ENCODE results near the gene PGAP2. TPM values are rescaled to one million over a fixed set of nuclear protein-coding genes. Genes with fewer than 3 reads are reported as not detected.

The PGAP2 gene
- total and polyA plus RNA-seq, 4 donors: 10.0 to 14.8 (median 12.0) TPM

DNA sequence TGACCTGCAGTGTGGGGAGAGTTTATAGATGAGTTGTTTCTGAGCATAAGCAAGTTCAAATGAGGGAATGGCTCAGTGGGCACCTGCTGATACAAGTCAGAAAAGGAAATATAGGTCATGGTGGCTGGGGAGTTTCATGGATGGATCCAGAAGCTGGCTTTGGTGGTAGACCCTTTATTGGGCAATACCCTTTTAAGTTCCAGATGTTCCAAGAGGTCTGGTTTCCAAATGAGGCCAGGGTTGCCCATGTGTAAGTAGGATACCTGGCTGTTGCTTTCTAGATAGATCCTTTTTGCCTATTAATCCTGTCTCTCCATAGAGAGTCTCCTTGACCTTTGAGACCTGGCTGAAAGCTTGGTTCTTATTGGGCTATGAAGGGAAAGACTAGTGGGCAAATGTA is 49.3 kb downstream of the PGAP2 start:
- no peak for TF ChIP-seq GABPA (IDR thresholded peaks at IDR 0.05 in 1 of 2, conservative IDR thresholded peaks at IDR 0.05 in 1 of 2)
- peak; percentile 11 to 14 for TF ChIP-seq HNF4A (conservative IDR thresholded peaks at IDR 0.05)
- TF ChIP-seq, protein P1, sequence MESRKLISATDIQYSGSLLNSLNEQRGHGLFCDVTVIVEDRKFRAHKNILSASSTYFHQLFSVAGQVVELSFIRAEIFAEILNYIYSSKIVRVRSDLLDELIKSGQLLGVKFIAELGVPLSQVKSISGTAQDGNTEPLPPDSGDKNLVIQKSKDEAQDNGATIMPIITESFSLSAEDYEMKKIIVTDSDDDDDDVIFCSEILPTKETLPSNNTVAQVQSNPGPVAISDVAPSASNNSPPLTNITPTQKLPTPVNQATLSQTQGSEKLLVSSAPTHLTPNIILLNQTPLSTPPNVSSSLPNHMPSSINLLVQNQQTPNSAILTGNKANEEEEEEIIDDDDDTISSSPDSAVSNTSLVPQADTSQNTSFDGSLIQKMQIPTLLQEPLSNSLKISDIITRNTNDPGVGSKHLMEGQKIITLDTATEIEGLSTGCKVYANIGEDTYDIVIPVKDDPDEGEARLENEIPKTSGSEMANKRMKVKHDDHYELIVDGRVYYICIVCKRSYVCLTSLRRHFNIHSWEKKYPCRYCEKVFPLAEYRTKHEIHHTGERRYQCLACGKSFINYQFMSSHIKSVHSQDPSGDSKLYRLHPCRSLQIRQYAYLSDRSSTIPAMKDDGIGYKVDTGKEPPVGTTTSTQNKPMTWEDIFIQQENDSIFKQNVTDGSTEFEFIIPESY (IDR thresholded peaks at IDR 0.05): no peak
- TF ChIP-seq, protein P2, sequence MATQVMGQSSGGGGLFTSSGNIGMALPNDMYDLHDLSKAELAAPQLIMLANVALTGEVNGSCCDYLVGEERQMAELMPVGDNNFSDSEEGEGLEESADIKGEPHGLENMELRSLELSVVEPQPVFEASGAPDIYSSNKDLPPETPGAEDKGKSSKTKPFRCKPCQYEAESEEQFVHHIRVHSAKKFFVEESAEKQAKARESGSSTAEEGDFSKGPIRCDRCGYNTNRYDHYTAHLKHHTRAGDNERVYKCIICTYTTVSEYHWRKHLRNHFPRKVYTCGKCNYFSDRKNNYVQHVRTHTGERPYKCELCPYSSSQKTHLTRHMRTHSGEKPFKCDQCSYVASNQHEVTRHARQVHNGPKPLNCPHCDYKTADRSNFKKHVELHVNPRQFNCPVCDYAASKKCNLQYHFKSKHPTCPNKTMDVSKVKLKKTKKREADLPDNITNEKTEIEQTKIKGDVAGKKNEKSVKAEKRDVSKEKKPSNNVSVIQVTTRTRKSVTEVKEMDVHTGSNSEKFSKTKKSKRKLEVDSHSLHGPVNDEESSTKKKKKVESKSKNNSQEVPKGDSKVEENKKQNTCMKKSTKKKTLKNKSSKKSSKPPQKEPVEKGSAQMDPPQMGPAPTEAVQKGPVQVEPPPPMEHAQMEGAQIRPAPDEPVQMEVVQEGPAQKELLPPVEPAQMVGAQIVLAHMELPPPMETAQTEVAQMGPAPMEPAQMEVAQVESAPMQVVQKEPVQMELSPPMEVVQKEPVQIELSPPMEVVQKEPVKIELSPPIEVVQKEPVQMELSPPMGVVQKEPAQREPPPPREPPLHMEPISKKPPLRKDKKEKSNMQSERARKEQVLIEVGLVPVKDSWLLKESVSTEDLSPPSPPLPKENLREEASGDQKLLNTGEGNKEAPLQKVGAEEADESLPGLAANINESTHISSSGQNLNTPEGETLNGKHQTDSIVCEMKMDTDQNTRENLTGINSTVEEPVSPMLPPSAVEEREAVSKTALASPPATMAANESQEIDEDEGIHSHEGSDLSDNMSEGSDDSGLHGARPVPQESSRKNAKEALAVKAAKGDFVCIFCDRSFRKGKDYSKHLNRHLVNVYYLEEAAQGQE (IDR thresholded peaks at IDR 0.05): no peak
- TF ChIP-seq, protein P3, sequence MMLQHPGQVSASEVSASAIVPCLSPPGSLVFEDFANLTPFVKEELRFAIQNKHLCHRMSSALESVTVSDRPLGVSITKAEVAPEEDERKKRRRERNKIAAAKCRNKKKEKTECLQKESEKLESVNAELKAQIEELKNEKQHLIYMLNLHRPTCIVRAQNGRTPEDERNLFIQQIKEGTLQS (IDR thresholded peaks at IDR 0.05): no peak
- no peak for TF ChIP-seq YY1 (IDR thresholded peaks at IDR 0.05)
- TF ChIP-seq EGR1 (IDR thresholded peaks at IDR 0.05; ENCODE audit: low read depth in 2 of 2): no peak
- TF ChIP-seq, protein P4, sequence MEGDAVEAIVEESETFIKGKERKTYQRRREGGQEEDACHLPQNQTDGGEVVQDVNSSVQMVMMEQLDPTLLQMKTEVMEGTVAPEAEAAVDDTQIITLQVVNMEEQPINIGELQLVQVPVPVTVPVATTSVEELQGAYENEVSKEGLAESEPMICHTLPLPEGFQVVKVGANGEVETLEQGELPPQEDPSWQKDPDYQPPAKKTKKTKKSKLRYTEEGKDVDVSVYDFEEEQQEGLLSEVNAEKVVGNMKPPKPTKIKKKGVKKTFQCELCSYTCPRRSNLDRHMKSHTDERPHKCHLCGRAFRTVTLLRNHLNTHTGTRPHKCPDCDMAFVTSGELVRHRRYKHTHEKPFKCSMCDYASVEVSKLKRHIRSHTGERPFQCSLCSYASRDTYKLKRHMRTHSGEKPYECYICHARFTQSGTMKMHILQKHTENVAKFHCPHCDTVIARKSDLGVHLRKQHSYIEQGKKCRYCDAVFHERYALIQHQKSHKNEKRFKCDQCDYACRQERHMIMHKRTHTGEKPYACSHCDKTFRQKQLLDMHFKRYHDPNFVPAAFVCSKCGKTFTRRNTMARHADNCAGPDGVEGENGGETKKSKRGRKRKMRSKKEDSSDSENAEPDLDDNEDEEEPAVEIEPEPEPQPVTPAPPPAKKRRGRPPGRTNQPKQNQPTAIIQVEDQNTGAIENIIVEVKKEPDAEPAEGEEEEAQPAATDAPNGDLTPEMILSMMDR (IDR thresholded peaks at IDR 0.05; ENCODE audit: low read depth, low read length, missing input control): no peak
- no peak for TF ChIP-seq FOXA2 (IDR thresholded peaks at IDR 0.05)
- TF ChIP-seq RXRA (IDR thresholded peaks at IDR 0.05): peak in 1 of 2 donors; percentile 5
- peaks cover 22 to 54% (median 36%) of the 10 kb centered on the region in 4 donors for H3K4me1 ChIP-seq (ENCODE audit: control insufficient read depth in 4 of 4, insufficient read depth in 4 of 4, low read length in 3 of 4)
- peak overlapping the region in 1 of 2 donors; percentile 25 for H3K9ac ChIP-seq (ENCODE audit: low read depth in 1 of 2, low read length in 2 of 2)
- peak overlapping the region in 2 of 3 donors; percentile 37 to 95 for H3K4me3 ChIP-seq (ENCODE audit: low read depth in 1 of 3, low read length in 3 of 3)
- no peaks in the 10 kb centered on the region for H3K27me3 ChIP-seq (ENCODE audit: control insufficient read depth in 4 of 4, insufficient read depth in 4 of 4, low read length in 3 of 4)
- DNase-seq (ENCODE audit: low spot score): no peak
- H3K9me3 ChIP-seq (ENCODE audit: control insufficient read depth in 4 of 4, low read length in 3 of 4): no peaks in the 10 kb centered on the region
- no peak overlapping the region for H3K27ac ChIP-seq (ENCODE audit: low read depth in 1 of 2, low read length in 2 of 2)
- no peaks in the 10 kb centered on the region for H3K36me3 ChIP-seq (ENCODE audit: control insufficient read depth in 4 of 4, insufficient read depth in 3 of 4, low read depth in 1 of 4, low read length in 3 of 4)

DNA sequence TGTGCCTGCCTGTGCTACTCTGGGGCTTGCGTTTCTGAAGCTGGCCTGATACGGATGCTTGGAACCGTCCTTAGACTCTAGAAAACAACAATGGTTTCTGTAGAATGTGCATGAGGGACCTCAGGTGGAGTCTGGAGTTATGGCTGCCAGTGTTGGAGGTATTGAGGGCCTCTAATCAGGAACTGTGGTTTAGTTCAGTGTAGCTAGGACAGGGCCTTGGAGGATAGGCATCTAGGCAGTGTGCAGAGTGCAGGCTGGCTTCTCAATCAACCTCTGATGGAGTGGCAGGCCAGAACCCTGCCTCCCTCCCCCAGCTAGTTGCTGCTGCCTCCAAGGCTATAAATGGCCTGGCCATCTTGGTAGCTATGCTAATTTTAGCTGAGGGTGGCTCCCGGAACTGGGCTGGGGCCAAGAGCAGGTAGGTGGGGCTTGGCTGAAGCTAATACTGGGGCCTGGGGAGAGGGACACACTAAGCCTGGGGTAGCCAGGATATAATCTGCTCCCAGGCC is 51.1 kb downstream of the PGAP2 start:
- no peaks in the 10 kb centered on the region for H3K9me3 ChIP-seq (ENCODE audit: control insufficient read depth in 4 of 4, low read length in 3 of 4)
- 63% methylated on average over 4 of the region's 4 CpGs for WGBS
- peak overlapping the region in 1 of 2 donors; percentile 17 for H3K9ac ChIP-seq (ENCODE audit: low read depth in 1 of 2, low read length in 2 of 2)
- no peaks in the 10 kb centered on the region for H3K36me3 ChIP-seq (ENCODE audit: control insufficient read depth in 4 of 4, insufficient read depth in 3 of 4, low read depth in 1 of 4, low read length in 3 of 4)
- peaks cover 24 to 52% (median 32%) of the 10 kb centered on the region in 4 donors for H3K4me1 ChIP-seq (ENCODE audit: control insufficient read depth in 4 of 4, insufficient read depth in 4 of 4, low read length in 3 of 4)
- no peak for DNase-seq (ENCODE audit: low spot score)
- H3K27ac ChIP-seq (ENCODE audit: low read depth in 1 of 2, low read length in 2 of 2): peak overlapping the region; percentile 15 to 17
- TF ChIP-seq HNF4A (conservative IDR thresholded peaks at IDR 0.05) (no peak), TAF1 (conservative IDR thresholded peaks at IDR 0.05) (no peak), YY1 (IDR thresholded peaks at IDR 0.05) (no peak), RAD21 (IDR thresholded peaks at IDR 0.05) (no peak), JUND (IDR thresholded peaks at IDR 0.05) (no peak), SP1 (IDR thresholded peaks at IDR 0.05) (no peak), RXRA (IDR thresholded peaks at IDR 0.05) (no peak), GABPA (IDR thresholded peaks at IDR 0.05 in 1 of 2, conservative IDR thresholded peaks at IDR 0.05 in 1 of 2) (no peak), EGR1 (IDR thresholded peaks at IDR 0.05; ENCODE audit: low read depth in 2 of 2) (no peak), NR2F2 (IDR thresholded peaks at IDR 0.05) (no peak)
- TF ChIP-seq, protein P3 (IDR thresholded peaks at IDR 0.05): no peak
- peak overlapping the region in 1 of 3 donors; percentile 0 for H3K4me3 ChIP-seq (ENCODE audit: low read depth in 1 of 3, low read length in 3 of 3)
- no peaks in the 10 kb centered on the region for H3K27me3 ChIP-seq (ENCODE audit: control insufficient read depth in 4 of 4, insufficient read depth in 4 of 4, low read length in 3 of 4)

Measured in liver (tissue), 9 donors.